ENCODE results near the gene STK33.

The STK33 gene

GRCh38 chr11:8374716-8375115 is 219.3 kb downstream of the STK33 start:
- DNase-seq = no peak

- DNase-seq = no peak
Observed at GRCh38 chr11:8373519-8374432, 220.3 kb downstream of the STK33 start.

- DNase-seq = no peak
Observed at GRCh38 chr11:8372641-8373381, 221.2 kb downstream of the STK33 start.

- no peak for DNase-seq
Observed at GRCh38 chr11:8371516-8371884, 222.5 kb downstream of the STK33 start.

GRCh38 chr11:8370812-8371515 is 223.1 kb downstream of the STK33 start:
- no peak for DNase-seq

GRCh38 chr11:8369592-8370205 is 224.3 kb downstream of the STK33 start:
- DNase-seq = no peak

- no peak for DNase-seq
Observed at GRCh38 chr11:8368772-8369171, 225.3 kb downstream of the STK33 start.

GRCh38 chr11:8368194-8368593 is 225.8 kb downstream of the STK33 start:
- DNase-seq = no peak

- no peak for DNase-seq
Observed at GRCh38 chr11:8366316-8366715, 227.7 kb downstream of the STK33 start.

- DNase-seq = no peak
Observed at GRCh38 chr11:8365216-8365941, 228.6 kb downstream of the STK33 start.

GRCh38 chr11:8363921-8364320 is 230.1 kb downstream of the STK33 start:
- no peak for DNase-seq

GRCh38 chr11:8362899-8363298 is 231.1 kb downstream of the STK33 start:
- DNase-seq = no peak

- no peak for DNase-seq
Observed at GRCh38 chr11:8362491-8362890, 231.5 kb downstream of the STK33 start.

- DNase-seq = no peak
Observed at GRCh38 chr11:8361664-8362210, 232.3 kb downstream of the STK33 start.

GRCh38 chr11:8361206-8361605 is 232.8 kb downstream of the STK33 start:
- DNase-seq = no peak

- no peak for DNase-seq
Observed at GRCh38 chr11:8360086-8360828, 233.8 kb downstream of the STK33 start.

- no peak for DNase-seq
Observed at GRCh38 chr11:8359521-8359920, 234.5 kb downstream of the STK33 start.

- no peak for DNase-seq
Observed at GRCh38 chr11:8357891-8358566, 236.0 kb downstream of the STK33 start.

GRCh38 chr11:8357505-8357888 is 236.5 kb downstream of the STK33 start:
- no peak for DNase-seq
